Adrenal gland (tissue), 5 donors: ENCODE results near the gene METTL24.

Source experiments
- CTCF ChIP-seq, 6 experiments: fragments of 450-650 bp in 4 of 6; fragments of 200-600 bp in 2 of 6; sonication (generic) in 1 of 6; IDR thresholded peaks; 1 replicate in 5 of 6; 2 replicates in 1 of 6; pipeline versions ENCODE4 v1.5.1 to v1.8.0; 2016 to 2021; ENCODE audit warnings: antibody characterized with exemption in 6 of 6, mild to moderate bottlenecking in 2 of 6, moderate library complexity in 1 of 6
- POLR2A ChIP-seq, 2 donors: fragments of 450-650 bp; IDR thresholded peaks; one replicate each; pipeline ENCODE4 v1.6.1; 2017; ENCODE audit warnings: antibody characterized with exemption in 2 of 2, mild to moderate bottlenecking in 2 of 2, moderate library complexity in 1 of 2
- donor health status: DM: no; HTN: no; CAD: no.

- TF ChIP-seq CTCF (IDR thresholded peaks at IDR 0.05) (no peak), POLR2A (IDR thresholded peaks at IDR 0.05) (no peak)
Observed at GRCh38 chr6:110221738-110222137, 136.4 kb downstream of the METTL24 start.
